Measurements from ENCODE around the gene PARD3B. TPM values are rescaled to one million over a fixed set of nuclear protein-coding genes. Genes with fewer than 3 reads are reported as not detected.

The PARD3B gene
- total RNA-seq, 1 donor from 2014 or later = 29.7 TPM

DNA sequence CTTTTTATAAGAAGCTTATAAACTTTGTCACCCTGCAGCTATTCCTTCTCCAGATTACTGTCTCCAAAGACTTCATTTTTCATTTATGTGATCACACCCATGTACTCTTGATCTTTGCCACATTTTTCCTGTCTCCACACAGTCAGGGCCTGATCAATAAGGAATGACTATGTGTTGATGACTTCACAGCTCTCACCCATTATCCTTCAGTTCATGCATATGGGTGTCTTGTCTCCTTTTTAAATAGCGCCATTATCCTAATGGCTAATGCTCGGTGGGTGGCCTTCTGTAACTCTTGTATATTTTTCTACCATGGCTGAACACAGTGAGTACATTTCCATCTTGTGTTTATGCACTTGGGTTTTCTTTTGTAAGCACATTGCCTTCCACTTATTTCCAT is 801.4 kb downstream of the PARD3B start:
- Mint-ChIP-seq H3K36me3 (ENCODE audit: insufficient read depth) (no peaks in the 10 kb centered on the region), H3K4me1 (ENCODE audit: low read depth) (peaks cover 5% of the 10 kb centered on the region), H3K27me3 (no peaks in the 10 kb centered on the region), H3K4me3 (ENCODE audit: low read depth) (no peak overlapping the region), H3K9me3 (ENCODE audit: low read depth) (no peaks in the 10 kb centered on the region), H3K27ac (no peak overlapping the region)
- no peak for DNase-seq (ENCODE audit: low spot score, unreplicated experiment)
- TF ChIP-seq CTCF (IDR thresholded peaks at IDR 0.05; ENCODE audit: unreplicated experiment) = no peak

DNA sequence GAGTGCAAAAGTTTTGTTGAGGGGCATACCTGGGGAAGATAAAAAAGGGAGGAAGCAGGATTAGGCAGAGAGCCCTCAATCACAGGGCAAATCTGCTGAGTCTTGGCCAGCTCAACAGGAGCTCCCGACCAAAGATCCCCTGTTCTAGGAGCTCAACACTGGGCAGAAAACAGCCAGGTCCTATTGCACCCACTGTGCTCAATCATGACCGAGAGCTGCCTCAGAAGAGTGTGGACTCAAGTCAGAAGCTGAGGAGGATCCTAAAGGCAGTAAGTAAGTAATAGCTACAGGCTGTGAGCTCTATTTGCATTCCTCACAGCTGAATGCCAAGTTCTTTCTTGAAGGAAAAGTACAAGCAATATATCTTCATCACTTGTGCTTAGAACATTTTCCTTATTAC is 802.6 kb downstream of the PARD3B start:
- Mint-ChIP-seq H3K27me3 (no peaks in the 10 kb centered on the region), H3K9me3 (ENCODE audit: low read depth) (no peaks in the 10 kb centered on the region), H3K4me3 (ENCODE audit: low read depth) (no peak overlapping the region), H3K27ac (no peak overlapping the region), H3K4me1 (ENCODE audit: low read depth) (peaks cover 5% of the 10 kb centered on the region), H3K36me3 (ENCODE audit: insufficient read depth) (no peaks in the 10 kb centered on the region)
- no peak for DNase-seq (ENCODE audit: low spot score, unreplicated experiment)
- no peak for TF ChIP-seq CTCF (IDR thresholded peaks at IDR 0.05; ENCODE audit: unreplicated experiment)

DNA sequence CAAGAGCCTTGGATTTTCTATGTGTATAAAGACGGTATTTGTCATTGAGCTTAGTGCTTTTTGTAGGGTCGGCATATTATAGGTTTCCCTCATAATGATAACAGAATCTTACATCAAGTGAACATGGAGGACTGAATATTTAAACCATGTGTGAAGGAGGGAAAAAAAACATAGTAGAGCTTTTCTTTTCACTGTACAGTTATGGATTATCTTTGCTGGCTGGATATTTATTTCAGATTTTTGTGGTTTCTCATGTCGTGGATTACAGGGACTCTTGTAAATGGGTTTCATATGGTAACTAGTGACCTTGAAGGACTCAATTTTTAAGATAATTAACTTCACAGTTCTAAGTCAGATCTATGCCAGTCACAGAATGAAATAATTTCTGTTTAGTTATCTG is 806.8 kb downstream of the PARD3B start:
- Mint-ChIP-seq H3K4me1 (ENCODE audit: low read depth) (peaks cover 5% of the 10 kb centered on the region), H3K27ac (no peak overlapping the region), H3K4me3 (ENCODE audit: low read depth) (no peak overlapping the region), H3K36me3 (ENCODE audit: insufficient read depth) (peaks cover 2% of the 10 kb centered on the region), H3K9me3 (ENCODE audit: low read depth) (no peaks in the 10 kb centered on the region), H3K27me3 (no peaks in the 10 kb centered on the region)
- DNase-seq (ENCODE audit: low spot score, unreplicated experiment) = no peak
- TF ChIP-seq CTCF (IDR thresholded peaks at IDR 0.05; ENCODE audit: unreplicated experiment) = no peak

- DNase-seq (ENCODE audit: low spot score, unreplicated experiment) = no peak
- Mint-ChIP-seq H3K4me3 (ENCODE audit: low read depth) (no peak overlapping the region), H3K9me3 (ENCODE audit: low read depth) (no peaks in the 10 kb centered on the region), H3K4me1 (ENCODE audit: low read depth) (peaks cover 4% of the 10 kb centered on the region), H3K27ac (no peak overlapping the region), H3K27me3 (no peaks in the 10 kb centered on the region), H3K36me3 (ENCODE audit: insufficient read depth) (peaks cover 2% of the 10 kb centered on the region)
- no peak for TF ChIP-seq CTCF (IDR thresholded peaks at IDR 0.05; ENCODE audit: unreplicated experiment)
These were observed 807.3 kb downstream of the PARD3B start for GRCh38 chr2:205352593-205352992.

DNA sequence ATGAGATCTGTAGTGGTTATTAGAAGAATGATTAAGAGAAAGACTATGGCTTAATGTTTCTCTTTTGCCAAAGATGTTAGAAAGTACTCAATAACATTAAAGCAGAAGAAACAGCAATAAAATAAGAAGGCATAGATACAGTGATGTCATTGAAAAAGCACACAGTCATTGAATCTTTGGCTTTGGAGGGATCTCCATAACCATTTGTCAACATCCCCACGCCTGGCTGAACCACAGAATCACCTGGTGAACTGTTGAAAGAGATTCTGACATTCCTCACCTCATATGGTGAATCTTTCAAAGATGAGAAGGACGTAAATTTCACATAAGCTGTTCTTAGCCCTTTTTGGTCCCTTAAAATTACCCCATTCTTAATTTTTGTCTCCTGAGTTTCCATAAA is 812.5 kb downstream of the PARD3B start:
- Mint-ChIP-seq H3K4me1 (ENCODE audit: low read depth) (peaks cover 8% of the 10 kb centered on the region), H3K27me3 (no peaks in the 10 kb centered on the region), H3K36me3 (ENCODE audit: insufficient read depth) (peaks cover 6% of the 10 kb centered on the region), H3K27ac (no peak overlapping the region), H3K4me3 (ENCODE audit: low read depth) (no peak overlapping the region), H3K9me3 (ENCODE audit: low read depth) (no peaks in the 10 kb centered on the region)
- no peak for DNase-seq (ENCODE audit: low spot score, unreplicated experiment)
- TF ChIP-seq CTCF (IDR thresholded peaks at IDR 0.05; ENCODE audit: unreplicated experiment) = no peak

Measured in progenitor cell of endocrine pancreas (in vitro differentiated cells).